Stimulated activated CD8-positive, alpha-beta memory T cell treated with anti-CD3 and anti-CD28 coated beads, Interleukin-15, amount 100 ng/mL, for 48 hours (primary cell): ENCODE measurements around the gene FGF14.

Experiments
- DNase-seq, 2 donors: peaks; one replicate each; pipeline ENCODE4 v3.0.0-alpha.2; 2020; ENCODE audit warnings: low read depth in 2 of 2

Gene FGF14

DNA sequence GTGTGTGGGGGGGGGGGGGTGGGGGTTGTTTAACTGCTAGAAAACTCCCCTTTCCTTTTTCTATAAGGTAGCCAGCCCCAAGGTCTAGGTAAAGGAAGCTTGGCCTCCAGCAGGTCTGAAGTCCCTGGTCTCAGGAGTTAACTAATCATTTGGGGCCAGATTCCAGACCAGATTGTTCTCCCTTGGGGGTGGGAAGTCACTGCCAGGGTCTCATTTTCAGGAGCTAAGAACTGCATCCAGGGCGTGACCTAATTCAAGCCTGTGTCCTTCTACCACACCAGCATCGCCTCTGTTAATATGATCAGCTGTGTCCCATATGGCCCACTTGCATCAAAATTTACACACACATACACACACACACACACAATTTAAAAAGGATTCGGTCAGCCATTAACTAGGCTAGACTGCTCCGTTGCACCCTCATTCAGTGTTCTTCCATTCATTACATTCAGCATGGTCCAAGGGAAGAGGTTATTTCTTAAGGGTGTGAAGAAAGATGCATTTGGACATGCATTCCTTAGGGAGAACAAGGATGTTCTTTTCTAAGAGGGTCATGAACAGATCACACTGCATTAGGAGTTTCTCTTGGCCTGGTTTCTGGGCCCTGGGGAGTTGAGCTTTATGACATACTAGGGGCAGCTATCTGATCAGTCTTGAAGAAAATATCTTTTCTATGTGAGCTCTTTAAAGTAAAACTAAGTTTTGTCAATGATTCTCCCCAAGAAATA, 91.0 kb downstream of the FGF14 start:
- no peak for DNase-seq

DNA sequence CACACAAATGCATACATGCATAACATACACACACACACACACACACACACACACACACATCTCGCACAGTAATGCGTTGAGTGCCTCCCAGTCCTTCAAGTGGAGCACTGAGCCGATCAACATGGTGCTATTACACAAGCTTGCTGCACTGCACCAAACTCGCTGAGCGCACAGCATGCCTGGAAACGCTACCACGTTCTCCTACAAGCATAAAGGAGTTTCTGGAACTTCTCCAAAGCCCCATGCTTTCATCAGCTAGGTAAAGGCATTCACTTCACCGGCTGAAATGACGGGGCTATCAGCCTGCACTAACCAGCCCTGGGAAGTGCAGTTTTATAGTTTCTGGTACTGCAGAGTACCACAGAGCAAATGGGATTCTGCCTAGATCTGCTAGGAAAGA, 92.7 kb downstream of the FGF14 start:
- no peak for DNase-seq

DNA sequence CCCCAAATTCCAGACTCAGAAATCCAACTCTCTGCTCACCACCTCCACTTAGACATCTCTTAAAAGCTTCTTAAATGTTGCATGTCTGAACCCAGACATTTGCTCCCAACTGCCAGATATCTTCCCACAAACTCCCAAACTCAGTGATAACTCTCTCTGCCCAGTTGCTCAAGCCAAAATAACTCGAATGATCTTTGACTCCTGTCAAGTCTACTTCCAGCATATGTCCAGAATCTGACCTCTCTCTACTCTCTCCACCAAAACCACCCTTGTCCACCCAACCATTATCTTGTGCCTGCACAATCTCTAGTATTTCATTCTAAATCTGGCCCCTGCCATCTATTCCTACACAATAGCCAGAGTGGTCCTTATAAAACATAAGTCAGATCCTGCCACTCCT, 99.3 kb downstream of the FGF14 start:
- DNase-seq, result no peak

DNA sequence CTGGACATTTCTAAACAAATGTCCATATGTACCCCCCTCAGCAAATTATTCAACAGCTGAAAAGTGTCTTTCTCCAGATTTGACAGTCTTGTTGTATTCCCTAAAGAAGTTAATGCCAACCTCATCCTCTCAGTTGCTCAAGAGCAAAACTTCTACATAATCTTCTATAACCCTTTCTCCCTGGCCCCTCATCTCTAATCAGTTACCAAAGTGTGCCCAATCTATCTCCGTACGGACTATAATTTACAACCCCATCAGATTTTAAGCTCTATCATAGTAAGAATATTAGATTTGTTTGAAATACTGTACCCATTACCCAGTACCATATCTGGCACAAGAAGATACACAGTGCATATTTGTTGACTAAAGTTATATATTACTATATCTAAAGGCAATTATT, 101.5 kb downstream of the FGF14 start:
- no peak for DNase-seq

DNA sequence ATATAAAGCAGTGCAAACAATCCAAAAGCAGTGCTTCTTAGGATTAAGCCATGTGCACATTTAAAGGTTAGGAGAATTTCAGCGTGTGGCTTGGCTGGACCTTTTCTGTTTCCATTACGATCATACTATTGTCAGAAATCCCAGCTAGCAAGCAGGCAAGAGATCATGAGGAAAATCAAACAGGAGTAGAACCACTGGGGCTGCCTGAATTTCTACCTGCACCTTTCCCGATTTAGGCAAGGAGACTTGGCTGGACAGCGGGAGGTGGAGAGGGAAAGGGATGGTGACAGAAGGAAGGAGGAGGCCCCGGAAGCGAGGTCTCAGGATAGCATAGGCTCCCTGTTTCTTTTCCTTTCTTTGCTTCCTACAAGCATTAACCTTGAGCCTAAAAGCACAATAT, 102.5 kb downstream of the FGF14 start:
- DNase-seq, result no peak

DNA sequence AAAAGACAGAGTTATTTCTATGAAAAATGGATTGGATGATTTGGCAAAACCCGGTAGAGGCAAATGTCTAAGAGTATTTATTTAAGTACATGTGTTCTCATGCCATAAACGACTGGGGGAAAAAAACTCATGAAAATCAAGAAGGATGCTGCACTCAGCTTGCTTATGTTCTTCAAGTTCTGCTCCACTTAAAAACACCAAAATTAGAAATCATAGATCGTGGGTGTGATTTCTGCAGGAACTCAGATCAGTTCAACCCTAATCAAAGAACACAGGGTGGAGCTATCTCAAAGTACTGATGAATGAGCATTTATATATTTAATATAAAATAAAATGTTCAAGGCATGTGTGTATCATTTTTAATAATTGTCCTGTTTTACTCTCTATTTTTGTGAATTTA, 103.8 kb downstream of the FGF14 start:
- DNase-seq, result no peak

DNA sequence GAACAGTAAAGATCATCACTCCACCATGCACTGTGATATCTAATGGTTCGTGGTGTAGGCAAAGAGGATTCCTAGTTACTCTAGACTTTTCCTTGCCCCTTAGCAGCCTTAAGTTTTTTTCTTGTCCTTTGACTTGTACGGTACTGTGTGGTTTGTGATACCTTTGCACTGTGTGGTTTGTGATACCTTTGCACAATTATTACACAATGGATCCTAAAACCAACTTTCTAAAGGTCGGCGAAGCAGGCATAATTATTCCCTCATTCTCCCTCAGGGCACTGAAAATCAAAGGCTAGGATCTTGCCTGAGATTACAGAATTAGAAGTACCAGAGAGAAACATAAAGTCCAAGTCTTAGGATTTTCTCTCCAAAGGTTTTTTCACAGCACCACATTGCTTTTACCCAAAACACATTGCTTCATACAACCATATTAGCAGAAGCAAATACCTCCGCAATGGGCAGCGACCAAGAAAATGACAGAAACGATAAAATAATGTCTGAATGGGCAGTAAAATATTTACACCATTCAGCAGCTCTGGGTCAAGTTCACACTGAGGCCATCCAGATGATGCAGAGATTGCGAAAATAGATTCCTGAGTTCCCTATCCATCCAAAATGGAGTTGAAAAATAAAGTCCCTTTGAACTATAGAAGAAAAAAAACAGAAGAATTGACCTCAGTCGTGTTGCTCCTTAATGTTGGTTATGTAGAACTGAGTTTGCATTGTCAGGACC, 106.4 kb downstream of the FGF14 start:
- no peak for DNase-seq

DNA sequence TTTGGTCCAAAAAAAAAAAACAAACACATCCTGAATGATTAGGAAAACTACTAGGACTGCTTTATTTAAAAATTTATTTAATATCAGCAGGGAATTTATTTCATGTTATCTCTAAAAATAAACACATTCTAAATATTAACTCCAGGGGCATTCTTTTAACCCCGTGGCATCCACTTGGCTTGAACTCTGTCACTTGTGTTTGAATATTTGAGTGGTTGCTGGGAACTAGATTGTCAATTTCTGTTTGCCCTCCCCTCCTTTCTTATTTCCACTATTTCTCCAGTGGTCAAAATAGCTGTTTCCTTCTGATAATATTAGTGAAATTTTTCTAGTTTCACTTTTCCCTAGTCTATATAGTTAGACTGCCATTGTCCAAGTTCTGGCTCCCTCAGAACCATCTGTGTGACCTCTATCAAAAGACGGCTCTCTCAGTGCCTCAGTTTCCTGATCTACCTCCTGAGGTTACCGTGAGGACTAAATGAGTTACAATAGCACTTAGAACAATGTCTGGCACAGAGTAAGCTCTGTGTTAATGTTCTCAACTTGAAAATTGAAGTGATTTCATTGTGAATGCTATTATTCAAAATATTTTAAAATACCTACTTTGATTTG, 107.3 kb downstream of the FGF14 start:
- DNase-seq, result no peak

DNA sequence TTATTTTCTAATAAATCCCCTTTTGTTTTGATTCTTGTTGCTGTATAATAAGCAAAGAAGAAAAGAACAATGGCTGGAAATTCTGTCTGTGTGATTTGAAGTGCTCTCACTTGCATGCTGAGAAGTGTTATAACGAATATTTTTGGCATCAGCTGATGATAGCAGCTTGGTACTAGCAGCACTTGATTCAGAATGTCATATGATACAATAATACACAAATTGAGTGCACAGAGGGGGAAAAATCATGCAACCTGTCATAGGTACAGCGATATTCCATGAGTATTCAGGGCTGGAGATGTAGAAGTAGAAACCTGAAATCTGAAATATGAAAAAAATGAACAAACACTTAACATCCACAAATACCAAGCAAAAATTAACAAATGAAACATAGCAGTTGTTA, 108.1 kb downstream of the FGF14 start:
- DNase-seq, result no peak

DNA sequence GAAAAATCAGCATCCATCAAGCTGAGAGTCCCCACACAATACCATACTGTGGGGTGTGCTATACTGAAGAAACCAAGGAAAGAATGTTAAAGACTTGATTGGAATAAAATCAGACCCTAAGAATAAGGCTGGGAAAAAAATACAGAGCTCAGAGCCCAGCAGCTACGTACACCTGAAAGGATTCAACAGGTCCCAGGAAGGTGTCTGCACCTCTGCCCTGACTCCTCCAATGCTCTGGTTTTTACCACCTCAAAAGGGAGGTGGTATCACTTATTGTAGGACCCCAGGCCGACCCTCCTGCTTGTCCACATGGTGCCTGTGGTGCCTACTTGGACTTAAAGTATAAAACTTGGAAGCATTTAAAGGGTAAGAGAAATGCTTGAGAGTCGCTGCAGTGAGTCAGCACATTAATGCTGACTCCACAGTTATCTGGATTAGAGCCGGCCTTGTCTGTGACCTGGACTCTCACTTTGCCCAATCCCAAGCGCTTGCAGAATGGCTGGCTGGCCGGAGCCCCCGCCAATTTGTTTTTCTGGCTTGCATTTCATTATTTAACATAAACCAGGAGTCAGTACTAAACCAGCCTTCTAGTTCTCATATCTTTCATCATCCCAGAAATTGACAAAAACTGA, 110.1 kb downstream of the FGF14 start:
- no peak for DNase-seq

DNA sequence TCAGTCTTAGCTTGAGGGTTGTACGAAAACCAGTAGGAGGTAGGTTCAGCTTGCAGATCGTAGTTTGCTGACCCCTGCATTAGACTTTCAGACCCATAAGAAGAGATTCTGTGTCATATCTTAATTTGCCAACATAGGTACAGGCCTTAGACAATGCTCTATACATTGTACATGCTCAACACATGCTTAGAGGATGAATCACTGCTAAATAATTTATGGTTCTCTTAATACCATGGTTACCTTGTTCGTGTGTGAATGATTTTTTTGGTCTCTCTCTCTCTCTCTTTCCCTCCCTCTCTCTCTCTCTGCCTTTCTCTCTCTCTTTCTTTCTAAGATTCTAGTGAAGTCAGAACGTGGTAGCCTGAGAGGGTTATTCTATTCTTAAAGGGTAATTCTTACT, 112.2 kb downstream of the FGF14 start:
- DNase-seq, result no peak

DNA sequence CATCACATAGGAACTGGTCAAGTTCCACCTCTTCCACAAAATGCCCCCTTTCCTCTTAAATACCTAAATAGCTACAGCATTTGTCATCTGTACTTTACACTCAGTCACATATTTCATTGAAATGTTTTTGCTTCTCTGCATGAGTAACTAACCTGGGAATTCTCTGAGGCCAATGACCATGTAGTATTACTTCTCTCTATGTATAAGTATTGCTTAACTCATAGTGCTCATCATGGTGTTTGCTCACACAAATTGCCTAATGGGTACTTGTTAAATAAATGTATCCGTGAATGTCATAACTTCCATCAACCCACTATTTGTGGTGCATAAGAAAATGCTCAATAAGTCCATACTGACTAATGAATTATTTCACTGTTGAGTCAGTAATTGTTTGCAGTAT, 115.5 kb downstream of the FGF14 start:
- DNase-seq, result no peak

DNA sequence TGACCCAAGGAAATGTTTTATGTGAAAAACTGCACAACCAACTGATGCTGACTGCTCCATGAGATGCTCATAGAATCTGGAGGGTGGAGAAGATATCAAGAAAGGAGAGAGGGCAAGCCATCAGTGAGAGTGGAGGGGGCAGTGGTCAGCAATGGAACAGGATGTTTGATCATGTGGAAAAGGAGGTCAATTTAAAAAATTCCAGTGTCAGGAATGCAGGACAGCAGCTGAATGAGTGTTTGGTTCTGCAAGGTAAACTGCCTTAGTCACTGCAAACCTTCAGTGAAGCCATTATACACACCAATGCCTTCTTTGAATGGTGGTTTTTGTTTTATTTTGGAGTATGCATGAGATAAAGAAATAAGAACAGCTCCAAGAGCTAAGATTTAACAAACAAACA, 121.5 kb downstream of the FGF14 start:
- no peak for DNase-seq

DNA sequence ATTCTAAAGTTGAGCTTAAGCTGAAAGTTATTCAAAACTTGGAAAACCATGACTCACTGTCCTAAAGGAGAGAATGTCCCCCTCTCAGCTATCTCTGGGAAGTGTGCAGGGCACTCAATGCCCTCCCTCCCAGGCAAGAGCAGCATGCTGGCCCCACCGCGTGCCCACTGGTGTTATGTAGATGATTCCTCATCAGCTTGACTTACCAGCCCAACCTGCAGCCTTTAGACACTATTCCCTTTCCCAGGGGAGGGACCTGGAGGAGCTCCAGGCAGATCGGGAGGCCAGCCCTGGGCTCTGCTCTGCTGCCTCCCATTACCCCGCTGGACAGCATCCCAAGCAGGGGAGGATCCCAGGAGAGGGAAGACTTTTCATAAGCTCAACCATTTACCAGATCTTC, 124.6 kb downstream of the FGF14 start:
- no peak for DNase-seq

DNA sequence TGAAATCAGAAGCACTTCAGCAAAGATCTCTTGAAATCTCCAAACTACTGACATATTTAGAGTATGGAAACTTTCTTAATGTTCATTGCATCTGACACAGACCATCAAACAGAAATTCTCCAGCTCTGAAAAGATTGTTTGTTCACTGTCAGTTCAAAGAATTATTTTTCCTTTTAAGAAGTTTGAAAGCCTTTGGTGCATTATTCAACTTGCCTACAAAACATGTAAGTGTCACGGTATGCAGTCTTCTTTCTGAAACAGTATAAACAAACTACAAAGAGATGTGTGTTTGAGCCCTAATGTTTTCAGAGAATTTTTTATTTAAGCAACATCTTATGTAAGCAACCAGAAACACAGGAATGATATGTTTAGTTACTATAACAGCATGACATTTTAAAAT, 125.4 kb downstream of the FGF14 start:
- no peak for DNase-seq

DNA sequence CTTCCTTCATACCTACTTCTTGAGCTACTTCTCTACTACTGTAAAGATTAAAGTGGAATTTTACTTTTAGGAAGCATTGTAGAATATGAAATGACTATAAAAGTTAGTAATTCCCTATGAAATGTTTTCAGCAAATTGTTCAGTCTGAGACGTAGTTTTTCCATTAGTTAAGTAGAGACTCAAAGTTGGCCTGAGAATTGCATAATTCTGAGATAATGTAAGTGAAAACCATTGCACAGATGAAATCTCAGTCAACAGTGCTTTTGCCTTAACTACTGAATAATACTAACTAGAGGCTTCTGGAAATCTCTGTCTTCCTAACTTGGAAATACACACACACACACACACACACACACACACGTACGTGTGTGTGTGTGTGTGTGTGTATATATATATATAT, 125.9 kb downstream of the FGF14 start:
- DNase-seq, result no peak

DNA sequence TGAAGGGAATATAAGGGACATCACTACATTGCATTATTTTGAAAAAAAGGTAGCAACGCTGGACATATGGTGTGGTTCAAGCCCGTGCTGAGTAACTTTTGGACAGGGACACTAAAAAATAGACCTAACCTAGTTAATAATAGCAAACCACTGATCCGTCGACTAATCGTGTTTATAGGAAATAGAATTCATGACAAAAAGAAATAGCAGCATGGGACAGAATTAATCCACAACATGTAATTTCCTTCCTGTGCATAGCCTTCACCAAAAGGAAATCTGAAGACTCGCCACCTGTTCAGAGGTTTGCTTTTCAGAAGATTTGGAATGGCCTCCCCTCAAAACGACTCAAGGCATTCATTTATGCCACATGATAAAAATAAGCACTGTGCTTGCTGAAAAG, 128.7 kb downstream of the FGF14 start:
- DNase-seq, result no peak

DNA sequence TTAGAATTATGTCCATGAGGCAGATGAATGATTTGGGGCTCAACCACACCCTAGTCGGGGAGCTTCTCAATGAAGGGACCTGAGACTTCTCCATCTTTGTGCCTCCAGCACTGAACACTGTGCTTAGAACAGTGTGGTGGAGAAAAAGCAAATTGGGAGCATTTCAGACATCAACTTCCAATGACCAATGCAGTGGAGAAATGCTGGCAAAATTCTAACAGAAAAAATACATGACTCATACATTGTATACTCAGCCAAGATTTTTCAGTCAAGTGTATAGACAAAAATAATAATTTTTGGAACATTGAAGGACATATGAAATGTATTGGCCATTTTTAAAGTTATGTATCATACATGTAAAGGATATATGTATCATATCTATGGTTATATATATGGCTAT, 134.7 kb downstream of the FGF14 start:
- no peak for DNase-seq

DNA sequence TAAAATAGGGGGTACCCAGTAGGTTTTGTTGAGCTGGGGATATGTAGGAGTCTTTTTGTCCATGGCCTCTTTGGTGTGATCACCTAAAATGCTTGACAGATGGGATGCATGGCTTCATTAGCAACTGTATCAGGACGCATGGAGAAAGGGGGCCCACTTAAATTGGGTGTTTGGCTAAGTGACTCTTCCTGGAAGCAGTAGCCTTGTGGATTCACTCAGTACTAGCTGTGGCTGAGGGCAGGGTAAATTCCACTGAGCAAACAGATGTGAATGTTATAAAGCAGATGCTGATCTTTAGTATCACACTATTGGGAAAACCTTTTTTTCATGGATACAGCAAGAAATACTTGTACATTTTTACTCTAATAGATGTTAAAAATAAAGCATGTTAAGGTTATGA, 140.0 kb downstream of the FGF14 start:
- DNase-seq, result no peak

DNA sequence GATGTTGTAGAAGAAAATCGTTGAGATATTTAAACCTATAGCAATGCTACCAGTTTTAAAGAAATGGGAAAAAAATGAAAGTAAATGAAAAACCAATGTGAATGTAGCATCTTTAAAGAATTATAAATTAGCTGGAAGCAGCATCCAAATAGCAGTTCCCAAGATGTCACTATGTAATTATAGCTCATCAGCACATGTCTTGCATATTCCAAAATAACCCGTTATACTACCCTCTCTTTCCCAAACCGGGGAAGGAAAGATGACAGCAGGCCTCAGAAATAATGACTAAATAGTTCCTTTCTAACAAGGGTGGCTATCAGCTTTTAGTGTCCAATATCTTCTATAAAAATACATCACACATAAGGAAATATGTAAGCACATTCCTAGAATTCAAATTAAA, 140.5 kb downstream of the FGF14 start:
- no peak for DNase-seq

DNA sequence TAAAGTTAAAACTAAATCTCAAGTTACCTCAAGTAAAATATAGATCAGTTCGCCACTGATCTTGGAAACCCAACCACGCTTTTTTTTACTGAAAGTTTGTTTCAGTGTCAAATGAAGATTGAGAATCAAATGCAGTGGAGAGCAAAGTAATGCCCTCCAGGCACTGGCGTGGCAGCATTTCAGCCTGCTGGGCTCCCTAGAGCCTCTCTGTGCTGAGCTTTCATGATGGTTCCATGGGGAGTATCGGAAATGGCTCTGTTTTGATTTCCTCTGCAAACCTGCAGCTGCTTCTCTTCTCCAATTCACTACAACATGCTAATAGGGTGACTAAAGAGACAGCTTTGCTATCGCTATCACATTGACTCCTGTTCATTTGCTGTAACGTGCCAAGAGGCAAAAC, 141.6 kb downstream of the FGF14 start:
- DNase-seq, result no peak

DNA sequence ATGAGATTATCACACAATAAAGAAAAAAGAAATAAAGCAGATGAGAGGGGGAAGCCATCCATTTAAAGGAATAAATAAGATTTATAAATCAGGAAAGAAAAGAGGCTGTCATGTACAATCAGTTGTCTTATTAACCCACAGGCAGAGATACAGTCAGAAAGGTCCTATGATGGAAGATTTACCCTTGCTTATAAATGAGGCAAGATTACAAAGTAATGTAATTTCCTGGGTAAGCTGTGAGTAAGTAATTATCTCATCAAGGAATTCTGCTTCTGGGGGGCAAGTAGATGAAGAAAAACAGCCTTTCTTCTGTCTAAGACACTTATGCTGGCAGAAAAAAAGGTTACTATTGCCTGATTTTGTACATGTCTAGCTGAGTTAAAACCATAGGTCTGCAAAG, 146.4 kb downstream of the FGF14 start:
- no peak for DNase-seq

DNA sequence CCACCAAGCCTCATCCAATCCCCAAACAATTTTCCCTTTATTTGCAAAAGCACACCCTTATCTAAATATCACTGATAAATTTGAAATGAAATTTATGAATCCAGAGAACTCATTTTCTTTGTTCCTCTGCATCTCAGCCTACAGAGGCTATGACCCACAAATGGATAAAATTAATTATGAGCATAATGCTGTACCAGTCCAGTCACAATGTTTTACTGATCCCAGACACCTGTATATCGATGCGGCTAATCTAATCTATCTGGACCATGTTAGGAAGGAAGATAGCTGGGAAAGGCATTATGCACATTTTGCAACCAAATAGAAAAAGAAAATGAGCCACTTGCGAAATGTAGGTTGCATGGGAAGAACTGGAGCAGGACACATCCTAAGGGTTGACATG, 150.0 kb downstream of the FGF14 start:
- no peak for DNase-seq
